Tibial nerve (tissue), 4 donors: ENCODE results near the gene FGR.

Experiments
- EP300 ChIP-seq, 2 donors: sonication (generic); formaldehyde crosslinking; IDR thresholded peaks; one replicate each; pipeline ENCODE4 v1.6.1; 2017; ENCODE audit warnings: antibody characterized with exemption in 2 of 2, mild to moderate bottlenecking in 1 of 2
- POLR2A ChIP-seq, 2 donors: fragments of 450-650 bp; IDR thresholded peaks; one replicate each; pipeline ENCODE4 v1.6.1; 2017; ENCODE audit warnings: antibody characterized with exemption in 2 of 2, mild to moderate bottlenecking in 2 of 2, moderate library complexity in 2 of 2
- TF ChIP-seq, protein P1 (sequence below), 5 experiments: fragments of 200-600 bp in 3 of 5; fragments of 450-650 bp in 2 of 5; sonication (generic) in 3 of 5; IDR thresholded peaks; one replicate each; pipeline ENCODE4 v1.5.1; 2016 to 2019; ENCODE audit warnings: antibody characterized with exemption in 5 of 5, mild to moderate bottlenecking in 3 of 5, moderate library complexity in 2 of 5

DNA sequence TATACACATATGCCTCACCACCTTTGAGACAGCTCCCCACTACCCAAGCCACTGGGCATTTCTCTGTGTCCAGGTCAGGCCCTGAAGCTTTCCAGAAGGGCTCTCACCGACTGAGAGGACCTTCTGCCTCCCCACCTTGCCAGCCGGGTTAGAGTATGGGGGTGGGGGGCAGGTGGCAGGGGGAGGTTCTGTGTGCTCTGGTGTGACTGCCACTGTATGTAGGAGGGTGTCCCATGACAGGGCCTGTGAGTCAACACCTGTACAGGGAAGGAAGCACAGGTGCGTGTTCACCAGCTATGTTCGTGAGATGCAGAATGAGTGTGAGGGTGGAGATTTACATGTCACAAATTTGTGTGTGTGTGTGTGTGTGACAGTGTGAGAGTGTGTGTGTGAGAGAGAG lies 38.0 kb downstream of the FGR start:
- TF ChIP-seq POLR2A (IDR thresholded peaks at IDR 0.05) (no peak), EP300 (IDR thresholded peaks at IDR 0.05) (no peak)
- TF ChIP-seq, protein P1, sequence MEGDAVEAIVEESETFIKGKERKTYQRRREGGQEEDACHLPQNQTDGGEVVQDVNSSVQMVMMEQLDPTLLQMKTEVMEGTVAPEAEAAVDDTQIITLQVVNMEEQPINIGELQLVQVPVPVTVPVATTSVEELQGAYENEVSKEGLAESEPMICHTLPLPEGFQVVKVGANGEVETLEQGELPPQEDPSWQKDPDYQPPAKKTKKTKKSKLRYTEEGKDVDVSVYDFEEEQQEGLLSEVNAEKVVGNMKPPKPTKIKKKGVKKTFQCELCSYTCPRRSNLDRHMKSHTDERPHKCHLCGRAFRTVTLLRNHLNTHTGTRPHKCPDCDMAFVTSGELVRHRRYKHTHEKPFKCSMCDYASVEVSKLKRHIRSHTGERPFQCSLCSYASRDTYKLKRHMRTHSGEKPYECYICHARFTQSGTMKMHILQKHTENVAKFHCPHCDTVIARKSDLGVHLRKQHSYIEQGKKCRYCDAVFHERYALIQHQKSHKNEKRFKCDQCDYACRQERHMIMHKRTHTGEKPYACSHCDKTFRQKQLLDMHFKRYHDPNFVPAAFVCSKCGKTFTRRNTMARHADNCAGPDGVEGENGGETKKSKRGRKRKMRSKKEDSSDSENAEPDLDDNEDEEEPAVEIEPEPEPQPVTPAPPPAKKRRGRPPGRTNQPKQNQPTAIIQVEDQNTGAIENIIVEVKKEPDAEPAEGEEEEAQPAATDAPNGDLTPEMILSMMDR (IDR thresholded peaks at IDR 0.05): no peak
